HG03571 (cell line): ENCODE data around the gene SORCS2.

Experiments used
- ATAC-seq: cut with Tn5 transposase; IDR thresholded peaks from one replicate; pipeline ENCODE4 v1.9.1; 2021; ENCODE audit not compliant: unreplicated experiment

Gene SORCS2

GRCh38 chr4:7366180-7366945 lies 174.0 kb downstream of the SORCS2 start:
- no peak for ATAC-seq

GRCh38 chr4:7366954-7367353 lies 174.6 kb downstream of the SORCS2 start:
- no peak for ATAC-seq

DNA sequence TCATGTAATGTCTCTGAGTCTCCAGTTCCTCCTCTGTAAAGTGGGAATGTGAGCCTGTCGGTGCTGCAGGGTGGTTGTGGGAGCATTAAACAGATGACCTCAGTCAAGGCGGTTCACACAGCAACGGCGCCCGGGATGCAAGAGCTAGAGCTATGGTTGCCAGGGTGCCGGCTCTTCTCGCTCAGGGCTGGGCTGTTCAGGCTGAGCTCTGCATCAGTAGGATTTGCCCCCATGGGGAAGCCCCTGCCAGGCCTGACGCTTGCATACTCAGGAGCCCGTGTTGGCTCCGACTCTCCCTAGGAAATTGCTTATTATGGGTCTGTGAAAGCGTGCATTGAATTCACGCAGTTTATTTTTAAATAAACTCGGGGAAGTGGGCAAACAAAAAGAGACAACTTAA lies 175.1 kb downstream of the SORCS2 start:
- ATAC-seq = no peak

DNA sequence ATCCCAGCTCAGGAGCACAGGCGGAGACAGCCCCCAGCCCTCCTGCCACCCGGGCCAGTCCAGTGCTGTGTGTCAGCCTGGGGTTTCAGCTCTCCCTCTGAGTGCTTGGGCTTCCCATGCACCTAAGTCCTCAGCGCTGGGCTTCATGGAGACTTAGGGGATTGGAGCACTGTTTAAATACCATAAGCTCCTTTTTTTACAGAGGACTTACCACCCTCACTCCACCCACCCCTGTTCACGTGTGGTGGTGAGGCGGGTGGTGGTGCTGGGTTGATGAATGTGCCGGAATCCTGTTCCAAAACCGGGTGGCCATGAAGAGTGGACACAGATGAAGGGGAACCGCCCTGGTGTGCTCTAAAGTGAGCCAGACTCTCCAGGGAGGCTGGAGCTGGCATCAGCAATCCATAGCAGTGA lies 175.5 kb downstream of the SORCS2 start:
- ATAC-seq = no peak

DNA sequence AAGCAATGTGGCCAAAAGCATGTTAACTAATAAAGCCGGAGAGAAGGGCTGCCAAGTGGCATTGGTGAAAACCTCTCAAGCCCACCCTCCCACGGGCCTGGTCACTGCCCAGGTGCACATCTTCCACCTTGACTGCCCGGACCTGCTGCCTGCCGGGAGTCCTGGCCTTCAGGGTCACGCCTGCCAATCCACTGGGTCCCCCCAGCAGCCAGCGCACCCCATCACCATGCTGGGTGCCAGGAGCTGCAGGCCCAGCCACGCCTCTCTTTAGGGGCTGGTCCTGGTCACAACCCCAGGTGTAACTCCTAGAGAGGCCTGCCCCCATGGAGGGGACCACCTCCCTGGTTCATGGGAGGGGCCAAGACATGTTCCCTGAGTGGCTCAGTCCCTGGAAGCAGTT lies 176.0 kb downstream of the SORCS2 start:
- no peak for ATAC-seq

- ATAC-seq = no peak
These were observed 177.2 kb downstream of the SORCS2 start for GRCh38 chr4:7369511-7369910.

DNA sequence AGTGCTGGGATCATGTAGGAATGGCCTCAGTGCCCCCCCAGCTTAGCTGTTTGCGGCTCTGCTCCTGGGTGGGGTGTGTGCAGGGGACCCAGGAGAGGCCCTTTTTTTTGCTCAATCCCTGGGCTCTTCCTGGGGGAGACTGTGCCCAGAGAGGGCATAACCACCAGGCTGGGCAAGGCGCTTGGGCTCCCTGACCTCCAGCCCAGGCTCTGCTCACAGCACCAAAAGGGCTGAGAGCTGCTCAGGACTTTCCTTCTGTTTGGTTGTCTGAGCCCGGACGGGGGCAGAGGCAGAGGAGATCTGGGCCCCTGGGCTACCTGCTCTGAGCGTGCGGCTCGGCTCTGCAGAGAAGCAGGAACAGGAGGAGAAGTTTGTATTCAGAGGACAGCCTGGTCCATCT lies 177.7 kb downstream of the SORCS2 start:
- no peak for ATAC-seq

- ATAC-seq = no peak
These were observed 179.0 kb downstream of the SORCS2 start for GRCh38 chr4:7371210-7371941.

GRCh38 chr4:7372673-7373072 lies 180.3 kb downstream of the SORCS2 start:
- ATAC-seq = no peak

GRCh38 chr4:7374571-7374970 lies 182.2 kb downstream of the SORCS2 start:
- no peak for ATAC-seq

DNA sequence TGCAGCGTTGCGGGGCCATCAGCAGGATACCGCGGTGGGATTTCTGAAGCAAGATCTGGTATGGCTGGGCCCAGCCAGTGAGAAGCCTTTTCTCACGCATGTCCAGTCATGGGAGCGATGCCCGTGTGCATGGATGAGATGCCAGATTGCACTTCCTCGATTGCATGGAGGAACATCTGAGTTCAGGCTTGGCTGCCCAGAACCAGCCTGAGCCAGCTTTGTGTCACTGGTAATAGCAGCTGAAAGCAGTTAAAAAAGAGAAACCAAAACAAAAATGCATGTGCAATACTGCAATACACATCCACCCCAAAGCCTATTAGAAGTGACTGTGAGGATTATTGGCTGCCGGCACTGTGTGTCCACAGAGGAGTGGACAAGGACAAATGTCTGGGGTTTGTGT lies 183.1 kb downstream of the SORCS2 start:
- no peak for ATAC-seq

- ATAC-seq = no peak
These were observed 185.0 kb downstream of the SORCS2 start for GRCh38 chr4:7377223-7377865.

DNA sequence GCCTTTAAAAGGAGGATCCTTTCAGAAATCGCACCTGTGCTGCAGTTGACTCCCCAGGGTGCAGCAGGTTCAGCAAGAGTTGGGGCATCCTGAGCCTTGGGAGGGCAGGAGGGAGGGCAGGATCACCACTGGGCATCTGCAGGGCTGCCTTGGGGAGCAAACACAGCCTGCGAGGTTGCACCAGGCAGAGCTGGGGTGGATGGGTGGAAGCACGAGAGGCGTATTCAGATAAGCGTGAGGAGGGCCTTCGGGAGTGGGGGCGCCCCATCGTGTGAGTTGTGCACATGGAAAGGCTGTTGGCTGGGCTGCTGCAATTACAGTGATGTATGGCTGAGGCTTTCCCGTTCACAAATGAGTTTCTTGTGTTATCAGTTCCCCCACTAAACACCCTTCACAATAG lies 186.8 kb downstream of the SORCS2 start:
- no peak for ATAC-seq

GRCh38 chr4:7379719-7380118 lies 187.4 kb downstream of the SORCS2 start:
- ATAC-seq = no peak

DNA sequence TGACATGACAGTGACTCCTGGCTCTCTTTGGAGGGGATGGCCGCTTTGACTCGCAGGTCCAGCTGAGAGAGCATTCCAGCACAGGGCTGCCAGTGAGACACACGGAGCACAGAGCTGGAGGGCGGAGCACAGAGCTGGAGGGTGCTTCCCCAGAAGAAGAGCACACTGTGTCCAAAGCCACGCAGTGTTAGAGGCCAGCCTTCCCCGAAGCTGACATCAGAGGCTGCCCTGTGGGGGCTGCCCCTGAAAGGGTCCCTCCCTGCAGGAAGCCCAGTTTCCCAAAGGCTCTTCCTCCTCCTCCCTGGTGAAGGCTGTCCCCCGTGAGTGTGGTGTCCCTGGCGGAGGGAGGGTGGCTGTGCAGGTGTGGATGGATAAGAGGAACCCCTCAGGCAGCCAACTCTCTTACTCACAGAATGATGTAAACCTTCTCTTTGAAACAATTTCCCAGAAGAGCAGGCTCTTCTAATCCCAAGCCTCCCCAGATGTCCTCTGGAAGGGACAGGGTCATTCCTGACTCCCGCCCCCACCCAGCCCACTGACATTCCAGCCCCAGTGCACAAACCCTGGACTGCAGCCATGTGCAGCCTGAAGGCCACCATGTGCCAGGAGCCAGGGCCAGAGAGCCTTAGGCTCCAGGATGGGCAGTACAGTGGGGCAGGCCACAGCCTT lies 189.0 kb downstream of the SORCS2 start:
- ATAC-seq = no peak

DNA sequence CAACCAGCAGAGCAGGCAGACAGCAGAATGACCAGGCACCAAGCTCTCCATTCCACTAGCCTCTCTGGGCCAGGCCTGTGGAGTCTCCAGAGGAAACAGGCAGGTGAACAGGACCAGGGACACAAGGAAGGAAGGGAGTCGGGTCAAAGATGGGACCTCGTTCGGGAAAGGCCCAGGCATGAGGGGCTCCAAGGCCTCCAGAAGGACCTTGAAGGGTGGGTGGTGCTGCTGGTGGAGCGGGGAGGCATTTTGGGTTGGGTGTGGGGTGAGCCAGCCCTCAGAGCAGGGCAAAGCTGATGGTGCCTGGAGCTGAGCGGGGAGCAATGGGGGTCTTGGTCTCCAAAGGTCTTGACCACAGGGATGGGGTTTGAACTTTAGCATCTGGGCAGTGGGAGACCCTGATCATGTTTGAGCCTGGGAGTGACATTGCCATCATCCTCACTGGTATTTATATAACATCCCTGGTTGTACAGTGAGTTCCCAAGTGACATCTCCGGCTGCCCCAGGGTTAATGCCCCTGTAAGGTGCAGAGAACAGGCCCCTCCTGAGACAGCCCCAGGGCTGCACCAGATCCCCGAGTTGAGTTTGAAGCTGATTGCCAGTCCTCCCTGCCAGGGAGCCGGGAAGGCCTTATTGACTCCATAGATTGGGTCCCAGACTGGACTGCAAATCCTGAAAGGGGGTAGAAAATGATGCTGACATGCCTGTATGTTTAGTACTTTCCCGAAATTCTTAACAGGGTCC lies 189.7 kb downstream of the SORCS2 start:
- no peak for ATAC-seq

GRCh38 chr4:7382634-7383014 lies 190.3 kb downstream of the SORCS2 start:
- ATAC-seq = no peak

DNA sequence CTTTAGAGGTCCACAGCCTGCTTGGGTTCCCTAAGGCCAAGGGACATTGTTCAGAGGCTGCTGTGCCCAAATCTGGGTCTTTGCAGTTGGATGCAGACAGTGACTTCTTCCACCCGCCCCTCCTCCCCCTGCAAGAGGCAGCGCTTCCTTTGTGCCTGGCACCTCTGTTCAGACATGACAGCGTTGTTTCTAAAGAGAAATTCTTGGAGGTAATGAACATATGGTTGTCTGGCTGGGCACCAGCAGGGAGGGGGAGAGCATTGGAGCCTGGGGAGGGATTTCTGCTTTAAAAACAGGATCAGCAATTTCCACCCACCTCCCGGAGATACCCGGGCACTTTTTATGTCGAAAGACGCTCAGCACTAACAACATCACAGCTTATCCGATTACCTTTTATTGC lies 190.9 kb downstream of the SORCS2 start:
- ATAC-seq = no peak

DNA sequence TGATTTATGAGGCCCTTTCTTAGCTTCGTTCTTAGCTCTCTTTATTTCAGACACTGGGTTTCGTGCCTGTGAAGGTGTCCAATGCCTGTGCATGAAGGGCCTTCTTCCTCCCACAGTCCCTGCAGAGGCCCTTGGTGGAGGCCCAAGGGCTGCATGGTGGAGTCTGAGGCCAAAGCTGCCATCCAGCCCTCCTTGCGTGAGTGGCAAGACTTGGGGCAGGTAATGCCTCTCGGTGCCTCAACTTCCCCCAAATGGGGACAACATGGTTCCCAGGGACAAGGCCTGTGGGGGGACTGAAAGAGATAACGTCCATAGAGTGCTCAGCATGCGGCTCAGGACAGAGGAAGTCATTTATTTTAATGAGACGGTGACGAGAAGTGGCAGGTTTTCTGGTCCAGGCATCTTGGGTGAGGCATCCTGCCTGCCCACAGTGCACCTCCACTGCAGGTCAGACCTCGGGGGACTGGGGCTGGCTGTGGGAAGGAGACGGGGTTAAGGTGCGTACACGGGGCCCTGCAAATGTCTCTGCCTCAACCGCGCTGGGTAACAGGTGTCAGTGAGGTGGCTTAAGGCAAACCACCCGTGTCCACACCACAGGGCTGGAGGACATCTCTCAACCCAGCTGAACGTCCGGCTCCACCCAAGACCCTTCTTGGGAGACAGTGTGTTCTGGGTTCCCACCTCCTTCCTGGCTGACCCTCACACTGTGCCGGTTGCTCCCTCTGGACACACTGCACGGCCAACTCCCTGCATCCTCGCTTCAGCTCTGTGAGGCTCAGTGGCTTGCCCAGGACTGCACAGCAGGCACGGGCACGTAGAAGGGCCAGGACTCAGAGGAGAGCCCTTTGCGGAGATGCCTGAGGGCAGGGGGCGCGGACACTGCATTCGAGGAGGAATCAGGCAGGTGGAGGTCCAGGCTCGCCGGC lies 191.9 kb downstream of the SORCS2 start:
- no peak for ATAC-seq
